22Rv1 (cell line): ENCODE results near the gene ZYX.
"Not testable (repeated sequence)": the region's sequence is repeated elsewhere in the genome, so short reads cannot be mapped to it uniquely, and the experiment has no call there.

Experiments
- H3K27ac ChIP-seq: fragments of 450-650 bp; 2 replicates; pipeline ENCODE4 v1.5.1; 2017
- CTCF ChIP-seq: fragments of 450-650 bp; IDR thresholded peaks from 2 replicates; pipeline ENCODE4 v1.5.1; 2017; ENCODE audit warnings: mild to moderate bottlenecking
- ZFX ChIP-seq: fragments of 450-650 bp; IDR thresholded peaks from 2 replicates; pipeline ENCODE4 v1.6.1; 2017; ENCODE audit warnings: antibody characterized with exemption, borderline replicate concordance

Gene ZYX

GRCh38 chr7:143419880-143420279 is 38.7 kb downstream of the ZYX start:
- TF ChIP-seq CTCF (no peak), ZFX (no peak)
- peak overlapping the region; percentile 6; the same call in 1 of the 2 replicates for H3K27ac ChIP-seq

DNA sequence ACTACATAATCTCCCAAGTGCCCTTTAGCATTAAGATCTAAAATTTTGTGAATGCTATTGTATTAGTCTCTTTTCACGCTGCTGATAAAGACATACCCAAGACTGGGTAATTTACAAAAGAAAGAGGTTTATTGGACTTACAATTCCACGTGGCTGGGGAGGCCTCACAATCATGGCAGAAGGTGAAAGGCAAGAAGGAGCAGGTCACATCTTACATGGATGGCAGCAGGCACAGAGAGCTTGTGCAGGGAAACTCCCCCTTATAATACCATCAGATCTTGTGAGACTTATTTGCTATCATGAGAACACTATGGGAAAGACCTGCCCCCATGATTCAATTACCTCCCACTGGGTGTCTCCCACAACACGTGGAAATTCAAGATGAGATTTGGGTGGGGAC is 39.5 kb downstream of the ZYX start:
- not testable (repeated sequence) for H3K27ac ChIP-seq

GRCh38 chr7:143422033-143422432 is 40.9 kb downstream of the ZYX start:
- no peak overlapping the region for H3K27ac ChIP-seq
- TF ChIP-seq ZFX (no peak), CTCF (no peak)

GRCh38 chr7:143424476-143424875 is 43.3 kb downstream of the ZYX start:
- not testable (repeated sequence) for H3K27ac ChIP-seq

- no peak overlapping the region for H3K27ac ChIP-seq
- TF ChIP-seq ZFX (no peak), CTCF (no peak)
These were observed 45.5 kb downstream of the ZYX start for GRCh38 chr7:143426479-143427142.

GRCh38 chr7:143429770-143430698 is 48.9 kb downstream of the ZYX start:
- H3K27ac ChIP-seq = no peak overlapping the region
- TF ChIP-seq ZFX (no peak), CTCF (no peak)

DNA sequence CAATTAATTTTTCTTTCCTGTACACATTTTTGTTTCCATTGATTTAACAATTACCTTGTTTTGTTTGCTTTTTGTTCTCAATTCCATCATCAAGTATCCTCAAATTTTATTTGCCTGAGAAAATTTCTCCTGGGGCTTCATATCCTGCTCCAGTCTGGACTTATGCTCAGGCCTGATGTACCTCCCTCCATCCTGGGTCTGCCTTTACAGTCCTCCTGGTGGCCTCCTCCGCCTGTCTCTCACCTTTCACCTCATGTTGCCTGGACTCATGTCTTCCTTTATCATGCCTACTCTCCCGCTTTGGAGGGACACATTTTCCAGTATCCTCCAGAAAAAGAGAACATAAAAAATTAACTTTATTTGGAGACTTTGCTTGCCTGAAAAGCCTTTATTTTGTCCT is 50.0 kb downstream of the ZYX start:
- TF ChIP-seq CTCF (no peak), ZFX (no peak)
- H3K27ac ChIP-seq = no peak overlapping the region

- TF ChIP-seq CTCF (no peak), ZFX (no peak)
- no peak overlapping the region for H3K27ac ChIP-seq
These were observed 52.6 kb downstream of the ZYX start for GRCh38 chr7:143433759-143434158.
